Astrocyte (in vitro differentiated cells and primary cell): ENCODE measurements around the gene KREMEN1.

Experiments used
- EZH2 ChIP-seq: IDR thresholded peaks from 2 replicates; pipeline ENCODE4 v1.6.1; 2012; ENCODE audit warnings: mild to moderate bottlenecking, low read length, inconsistent platforms; ENCODE audit not compliant: insufficient read depth
- TF ChIP-seq, protein P1 (sequence below): IDR thresholded peaks from 2 replicates; pipeline ENCODE4 v1.5.1; 2011; ENCODE audit warnings: low read depth, mild to moderate bottlenecking, inconsistent platforms, low read length, moderate library complexity; ENCODE audit not compliant: insufficient read depth

DNA sequence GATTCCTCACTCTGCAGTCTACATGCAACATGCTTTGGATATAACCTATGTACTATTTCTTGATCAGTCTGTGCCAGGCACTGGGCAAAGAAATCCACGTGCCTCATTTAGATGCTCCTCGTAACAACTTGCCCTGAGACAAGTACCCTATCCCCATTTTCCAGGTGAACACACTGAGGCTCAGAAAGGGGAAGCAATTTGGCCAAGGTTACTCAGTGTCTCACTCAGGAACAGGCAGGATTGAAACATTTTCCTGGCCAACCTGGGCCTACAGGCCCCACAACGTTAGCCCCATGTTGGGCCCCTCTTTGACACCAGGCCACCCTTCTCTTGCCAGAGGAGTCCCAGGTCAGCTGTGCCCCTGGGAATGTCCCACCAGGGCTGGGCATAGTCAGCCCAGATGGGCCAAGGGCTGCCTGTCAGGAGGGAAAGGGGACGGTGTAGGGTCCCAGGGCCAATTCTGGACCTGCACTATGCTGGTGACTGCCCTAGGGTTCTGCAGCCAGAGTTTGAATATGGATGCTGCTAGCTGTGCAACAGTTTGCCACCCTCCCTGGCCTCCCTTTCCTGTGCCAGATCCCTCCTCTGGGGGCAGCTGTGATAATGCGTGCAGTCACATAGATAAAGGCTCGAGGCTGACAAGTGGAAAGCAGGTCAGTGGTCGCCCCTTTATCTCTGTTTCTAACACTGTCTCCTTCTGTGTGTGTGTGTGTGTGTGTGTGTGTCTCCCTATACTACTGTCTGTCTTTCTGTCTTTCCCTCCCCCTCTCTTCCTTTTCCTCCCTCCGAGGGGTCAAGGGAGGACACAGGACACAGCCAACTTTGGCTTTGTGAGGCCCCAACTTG is 122.5 kb downstream of the KREMEN1 start:
- TF ChIP-seq, protein P1, sequence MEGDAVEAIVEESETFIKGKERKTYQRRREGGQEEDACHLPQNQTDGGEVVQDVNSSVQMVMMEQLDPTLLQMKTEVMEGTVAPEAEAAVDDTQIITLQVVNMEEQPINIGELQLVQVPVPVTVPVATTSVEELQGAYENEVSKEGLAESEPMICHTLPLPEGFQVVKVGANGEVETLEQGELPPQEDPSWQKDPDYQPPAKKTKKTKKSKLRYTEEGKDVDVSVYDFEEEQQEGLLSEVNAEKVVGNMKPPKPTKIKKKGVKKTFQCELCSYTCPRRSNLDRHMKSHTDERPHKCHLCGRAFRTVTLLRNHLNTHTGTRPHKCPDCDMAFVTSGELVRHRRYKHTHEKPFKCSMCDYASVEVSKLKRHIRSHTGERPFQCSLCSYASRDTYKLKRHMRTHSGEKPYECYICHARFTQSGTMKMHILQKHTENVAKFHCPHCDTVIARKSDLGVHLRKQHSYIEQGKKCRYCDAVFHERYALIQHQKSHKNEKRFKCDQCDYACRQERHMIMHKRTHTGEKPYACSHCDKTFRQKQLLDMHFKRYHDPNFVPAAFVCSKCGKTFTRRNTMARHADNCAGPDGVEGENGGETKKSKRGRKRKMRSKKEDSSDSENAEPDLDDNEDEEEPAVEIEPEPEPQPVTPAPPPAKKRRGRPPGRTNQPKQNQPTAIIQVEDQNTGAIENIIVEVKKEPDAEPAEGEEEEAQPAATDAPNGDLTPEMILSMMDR, result no peak
- no peak for TF ChIP-seq EZH2
